ENCODE data around the gene ZCWPW1. TPM values are rescaled to one million over a fixed set of nuclear protein-coding genes. Genes with fewer than 3 reads are reported as not detected.

Gene ZCWPW1
- total and polyA plus RNA-seq, 10 of the 15 experiments (the other 5 are each of a cell fraction or from before 2014, with no cell fraction given): 1.3 to 4.4 (median 3.7) TPM

- RAD21 ChIA-PET (ENCODE audit: unreplicated experiment): no interaction called here
- no peak overlapping the region for H3K4me3 ChIP-seq
- intact Hi-C loops (cut with micrococcal nuclease; ENCODE audit: unreplicated experiment): no loop called here
- no peaks in the 10 kb centered on the region for H3K9me3 ChIP-seq (replicated peaks; ENCODE audit: control insufficient read depth, insufficient read depth, low read length)
- H3K9ac ChIP-seq (ENCODE audit: control insufficient read depth, insufficient read depth, low read length): no peak overlapping the region
- no peak for ATAC-seq
- DNase-seq (ENCODE audit: low read depth, low spot score): no peak
- POLR2A ChIA-PET: no interaction called here
- in situ Hi-C loops (cut with MboI): loop anchor here (25.0 kb wide), 1 partner anchor 230 kb away; the partner anchor contains the start of gene GIGYF1
- no TSS peak for BruUV-seq (replicated peaks)
- no peaks in the 10 kb centered on the region for H3K36me3 ChIP-seq (ENCODE audit: control insufficient read depth in 2 of 2, insufficient read depth in 2 of 2, low read length in 1 of 2)
- no peaks in the 10 kb centered on the region for H4K20me1 ChIP-seq (ENCODE audit: control insufficient read depth, insufficient read depth)
- no peak overlapping the region for H3K27ac ChIP-seq (ENCODE audit: control insufficient read depth, insufficient read depth)
- 95% methylated on average over 5 of the region's 6 CpGs for WGBS (ENCODE audit: insufficient coverage, insufficient replicate concordance, low lambda C conversion rate, missing lambda C conversion rate)
- no peaks in the 10 kb centered on the region for H3K27me3 ChIP-seq (replicated peaks in 1 of 2; ENCODE audit: control insufficient read depth in 2 of 2, insufficient read depth in 2 of 2, low read length in 1 of 2)
- H3K4me2 ChIP-seq (ENCODE audit: control insufficient read depth, insufficient read depth): no peak overlapping the region
- no peak overlapping the region for H2AFZ ChIP-seq (ENCODE audit: control insufficient read depth, low read depth, low read length)
- SMC1A ChIA-PET (ENCODE audit: uncharacterized antibody, unreplicated experiment): interaction anchor here (1.1 kb wide), 1 partner anchor 19 kb away, joined by 4 read pairs; no protein-coding TSS in a partner anchor
- TF ChIP-seq HDAC6 (IDR thresholded peaks at IDR 0.05; ENCODE audit: unreplicated experiment) (no peak), FOXM1 (IDR thresholded peaks at IDR 0.05; ENCODE audit: low read depth, low read length) (no peak), MTA2 (IDR thresholded peaks at IDR 0.05; ENCODE audit: low read depth) (no peak)
- FAIRE-seq: no peak
- H3K4me1 ChIP-seq (ENCODE audit: control insufficient read depth, insufficient read depth, low read length): no peaks in the 10 kb centered on the region; the same call in 1 of the 2 replicates
- CTCF ChIA-PET: interaction anchor here (0.7 kb wide), 1 partner anchor 13 kb away, joined by 3 read pairs; no protein-coding TSS in a partner anchor
- no peaks in the 10 kb centered on the region for H3K79me2 ChIP-seq (ENCODE audit: control insufficient read depth, insufficient read depth, low read length)
Measured at GRCh38 chr7:100457033-100457432, 28.5 kb upstream of the ZCWPW1 start.

GRCh38 chr7:100456562-100456961 is 28.1 kb upstream of the ZCWPW1 start:
- in situ Hi-C loops (cut with MboI) (loop anchor here (25.0 kb wide), 1 partner anchor 231 kb away; the partner anchor contains the start of gene GIGYF1), intact Hi-C loops (cut with micrococcal nuclease; ENCODE audit: unreplicated experiment) (no loop called here)
- 88% methylated on average over 14 of the region's 14 CpGs for WGBS (ENCODE audit: insufficient coverage, insufficient replicate concordance, low lambda C conversion rate, missing lambda C conversion rate)
- Histone ChIP-seq H3K4me1 (ENCODE audit: control insufficient read depth, insufficient read depth, low read length) (no peaks in the 10 kb centered on the region; the same call in 1 of the 2 replicates), H3K27ac (ENCODE audit: control insufficient read depth, insufficient read depth) (no peak overlapping the region), H3K9ac (ENCODE audit: control insufficient read depth, insufficient read depth, low read length) (no peak overlapping the region), H3K9me3 (replicated peaks; ENCODE audit: control insufficient read depth, insufficient read depth, low read length) (no peaks in the 10 kb centered on the region), H3K4me3 (no peak overlapping the region), H4K20me1 (ENCODE audit: control insufficient read depth, insufficient read depth) (no peaks in the 10 kb centered on the region), H2AFZ (ENCODE audit: control insufficient read depth, low read depth, low read length) (no peak overlapping the region), H3K79me2 (ENCODE audit: control insufficient read depth, insufficient read depth, low read length) (no peaks in the 10 kb centered on the region), H3K4me2 (ENCODE audit: control insufficient read depth, insufficient read depth) (no peak overlapping the region), H3K27me3 (replicated peaks in 1 of 2; ENCODE audit: control insufficient read depth in 2 of 2, insufficient read depth in 2 of 2, low read length in 1 of 2) (no peaks in the 10 kb centered on the region), H3K36me3 (ENCODE audit: control insufficient read depth in 2 of 2, insufficient read depth in 2 of 2, low read length in 1 of 2) (no peaks in the 10 kb centered on the region)
- ChIA-PET RAD21 (ENCODE audit: unreplicated experiment) (interaction anchor here (1.4 kb wide), 1 partner anchor 19 kb away, joined by 3 read pairs; no protein-coding TSS in a partner anchor), POLR2A (interaction anchor here (1.2 kb wide), 1 partner anchor 17 kb away, joined by 5 read pairs; no protein-coding TSS in a partner anchor), SMC1A (ENCODE audit: uncharacterized antibody, unreplicated experiment) (interaction anchor here (0.8 to 0.9 kb wide), 2 partner anchors 22 to 92 kb away, joined by 3 read pairs; no protein-coding TSS in a partner anchor), CTCF (interaction anchor here (2.7 kb wide), 1 partner anchor 13 kb away, joined by 13 read pairs; no protein-coding TSS in a partner anchor)
- FAIRE-seq: no peak
- TF ChIP-seq MLLT1 (IDR thresholded peaks at IDR 0.05): no peak
- TF ChIP-seq ZSCAN29 (IDR thresholded peaks at IDR 0.05): no peak
- TF ChIP-seq E4F1 (IDR thresholded peaks at IDR 0.05; ENCODE audit: borderline replicate concordance, partially characterized antibody): no peak
- no peak for TF ChIP-seq RBBP5 (conservative IDR thresholded peaks at IDR 0.05)
- no peak for ATAC-seq
- no peak for DNase-seq (ENCODE audit: low read depth, low spot score)
- BruUV-seq (replicated peaks): no TSS peak
